Measurements from ENCODE around the gene PRKD1. TPM values are rescaled to one million over a fixed set of nuclear protein-coding genes. Genes with fewer than 3 reads are reported as not detected.

Gene PRKD1
- total and polyA plus RNA-seq, 2 donors (not counting 1 experiment from before 2014, with no cell fraction given), result 0.03 to 4.3 TPM

DNA sequence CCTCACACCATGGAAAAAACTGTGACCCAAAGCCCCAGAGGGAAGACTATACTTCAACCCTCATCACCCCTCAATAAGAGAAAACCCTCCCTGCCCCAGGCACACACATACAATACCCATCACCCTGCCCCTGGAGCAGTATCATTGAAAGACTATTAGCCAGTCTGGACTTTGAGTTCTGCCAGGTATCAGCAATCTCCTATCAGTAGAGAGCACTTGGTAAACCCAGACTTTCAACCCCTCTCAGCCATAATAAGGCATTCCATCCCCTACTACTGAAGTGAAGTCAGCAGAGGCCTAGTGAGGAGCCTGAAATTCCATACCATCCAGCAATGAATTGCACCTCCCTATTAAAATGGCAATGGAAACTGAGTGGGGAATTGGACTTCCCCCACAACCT lies 16.4 kb upstream of the PRKD1 start:
- no peak overlapping the region for H3K27ac ChIP-seq (ENCODE audit: low read length in 2 of 2)
- H3K4me3 ChIP-seq (ENCODE audit: control extremely low read depth in 1 of 5, extremely low read depth in 1 of 5, insufficient read depth in 1 of 5, low read depth in 2 of 5, low read length in 4 of 5), result no peak overlapping the region
- Mint-ChIP-seq H3K4me3 (no peak overlapping the region), H3K27ac (no peak overlapping the region), H3K4me1 (no peaks in the 10 kb centered on the region), H3K27me3 (no peaks in the 10 kb centered on the region), H3K9me3 (ENCODE audit: insufficient read depth) (peaks cover 7% of the 10 kb centered on the region)
- H4K20me1 ChIP-seq (ENCODE audit: control insufficient read depth, insufficient read depth, low read length, poor library complexity, severe bottlenecking), result no peaks in the 10 kb centered on the region
- ChIA-PET CTCF (interaction anchor here (0.6 kb wide), 1 partner anchor 395 kb away, joined by 3 read pairs; no protein-coding TSS in a partner anchor), POLR2A (no interaction called here)
- no peaks in the 10 kb centered on the region for H3K27me3 ChIP-seq (replicated peaks in 1 of 4; ENCODE audit: control extremely low read depth in 1 of 4, control insufficient read depth in 3 of 4, insufficient read depth in 4 of 4, low read length in 3 of 4)
- peaks cover 2 to 11% (median 3%) of the 10 kb centered on the region in 3 donors for H3K9me3 ChIP-seq (ENCODE audit: control extremely low read depth in 1 of 3, control insufficient read depth in 2 of 3, insufficient read depth in 1 of 3, low read length in 2 of 3)
- H3K4me2 ChIP-seq (replicated peaks; ENCODE audit: low read depth, low read length, poor library complexity, severe bottlenecking), result no peak overlapping the region
- no peak overlapping the region for H2AFZ ChIP-seq (ENCODE audit: insufficient read depth, low read depth, low read length, poor library complexity, severe bottlenecking)
- DNase-seq (no peak), ATAC-seq (ENCODE audit: low read depth) (no peak)
- H3K9ac ChIP-seq (ENCODE audit: low read length), result no peak overlapping the region
- intact Hi-C loops (cut with micrococcal nuclease), result no loop called here
- H3K4me1 ChIP-seq (ENCODE audit: control insufficient read depth in 2 of 2, insufficient read depth in 2 of 2, low read length in 2 of 2), result no peaks in the 10 kb centered on the region
- no peaks in the 10 kb centered on the region for H3K36me3 ChIP-seq (replicated peaks in 1 of 2; ENCODE audit: control extremely low read depth in 1 of 2, control insufficient read depth in 1 of 2, extremely low read depth in 1 of 2, insufficient read depth in 2 of 2, low read length in 1 of 2)
- no peaks in the 10 kb centered on the region for H3K79me2 ChIP-seq (ENCODE audit: control insufficient read depth, insufficient read depth, low read length)
- TF ChIP-seq EZH2 (IDR thresholded peaks at IDR 0.05; ENCODE audit: borderline replicate concordance, insufficient read depth, low read depth, low read length, poor library complexity, severe bottlenecking), result no peak
- TF ChIP-seq, protein P1, sequence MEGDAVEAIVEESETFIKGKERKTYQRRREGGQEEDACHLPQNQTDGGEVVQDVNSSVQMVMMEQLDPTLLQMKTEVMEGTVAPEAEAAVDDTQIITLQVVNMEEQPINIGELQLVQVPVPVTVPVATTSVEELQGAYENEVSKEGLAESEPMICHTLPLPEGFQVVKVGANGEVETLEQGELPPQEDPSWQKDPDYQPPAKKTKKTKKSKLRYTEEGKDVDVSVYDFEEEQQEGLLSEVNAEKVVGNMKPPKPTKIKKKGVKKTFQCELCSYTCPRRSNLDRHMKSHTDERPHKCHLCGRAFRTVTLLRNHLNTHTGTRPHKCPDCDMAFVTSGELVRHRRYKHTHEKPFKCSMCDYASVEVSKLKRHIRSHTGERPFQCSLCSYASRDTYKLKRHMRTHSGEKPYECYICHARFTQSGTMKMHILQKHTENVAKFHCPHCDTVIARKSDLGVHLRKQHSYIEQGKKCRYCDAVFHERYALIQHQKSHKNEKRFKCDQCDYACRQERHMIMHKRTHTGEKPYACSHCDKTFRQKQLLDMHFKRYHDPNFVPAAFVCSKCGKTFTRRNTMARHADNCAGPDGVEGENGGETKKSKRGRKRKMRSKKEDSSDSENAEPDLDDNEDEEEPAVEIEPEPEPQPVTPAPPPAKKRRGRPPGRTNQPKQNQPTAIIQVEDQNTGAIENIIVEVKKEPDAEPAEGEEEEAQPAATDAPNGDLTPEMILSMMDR (IDR thresholded peaks at IDR 0.05), result no peak

- 36% methylated on average over 1 of the region's 2 CpGs for WGBS (ENCODE audit: insufficient coverage)
- H3K4me2 ChIP-seq (replicated peaks; ENCODE audit: low read depth, low read length, poor library complexity, severe bottlenecking), result no peak overlapping the region
- peaks cover 1 to 11% (median 2%) of the 10 kb centered on the region in 3 donors for H3K9me3 ChIP-seq (ENCODE audit: control extremely low read depth in 1 of 3, control insufficient read depth in 2 of 3, insufficient read depth in 1 of 3, low read length in 2 of 3)
- no peaks in the 10 kb centered on the region for H3K27me3 ChIP-seq (replicated peaks in 1 of 4; ENCODE audit: control extremely low read depth in 1 of 4, control insufficient read depth in 3 of 4, insufficient read depth in 4 of 4, low read length in 3 of 4)
- H3K4me1 ChIP-seq (ENCODE audit: control insufficient read depth in 2 of 2, insufficient read depth in 2 of 2, low read length in 2 of 2), result no peaks in the 10 kb centered on the region
- no peaks in the 10 kb centered on the region for H3K79me2 ChIP-seq (ENCODE audit: control insufficient read depth, insufficient read depth, low read length)
- H3K36me3 ChIP-seq (replicated peaks in 1 of 2; ENCODE audit: control extremely low read depth in 1 of 2, control insufficient read depth in 1 of 2, extremely low read depth in 1 of 2, insufficient read depth in 2 of 2, low read length in 1 of 2), result no peaks in the 10 kb centered on the region
- ChIA-PET POLR2A (no interaction called here), CTCF (no interaction called here)
- no peaks in the 10 kb centered on the region for H4K20me1 ChIP-seq (ENCODE audit: control insufficient read depth, insufficient read depth, low read length, poor library complexity, severe bottlenecking)
- no peak overlapping the region for H3K4me3 Mint-ChIP-seq
- no peak overlapping the region for H3K9ac ChIP-seq (ENCODE audit: low read length)
- intact Hi-C loops (cut with micrococcal nuclease), result no loop called here
- H2AFZ ChIP-seq (ENCODE audit: insufficient read depth, low read depth, low read length, poor library complexity, severe bottlenecking), result no peak overlapping the region
- no peak for ATAC-seq (ENCODE audit: low read depth)
- DNase-seq, result no peak
- H3K27me3 Mint-ChIP-seq, result no peaks in the 10 kb centered on the region
- no peak overlapping the region for H3K4me3 ChIP-seq (ENCODE audit: control extremely low read depth in 1 of 5, extremely low read depth in 1 of 5, insufficient read depth in 1 of 5, low read depth in 2 of 5, low read length in 4 of 5)
- H3K9me3 Mint-ChIP-seq (ENCODE audit: insufficient read depth), result peaks cover 7% of the 10 kb centered on the region
- no peaks in the 10 kb centered on the region for H3K4me1 Mint-ChIP-seq
- no peak overlapping the region for H3K27ac ChIP-seq (ENCODE audit: low read length in 2 of 2)
- TF ChIP-seq EZH2 (IDR thresholded peaks at IDR 0.05; ENCODE audit: borderline replicate concordance, insufficient read depth, low read depth, low read length, poor library complexity, severe bottlenecking), result no peak
- TF ChIP-seq, protein P1 (IDR thresholded peaks at IDR 0.05), result no peak
- H3K27ac Mint-ChIP-seq, result no peak overlapping the region
These were observed 13.8 kb upstream of the PRKD1 start for GRCh38 chr14:29941401-29941800.
